ENCODE data around the gene GAS2.

The GAS2 gene

DNA sequence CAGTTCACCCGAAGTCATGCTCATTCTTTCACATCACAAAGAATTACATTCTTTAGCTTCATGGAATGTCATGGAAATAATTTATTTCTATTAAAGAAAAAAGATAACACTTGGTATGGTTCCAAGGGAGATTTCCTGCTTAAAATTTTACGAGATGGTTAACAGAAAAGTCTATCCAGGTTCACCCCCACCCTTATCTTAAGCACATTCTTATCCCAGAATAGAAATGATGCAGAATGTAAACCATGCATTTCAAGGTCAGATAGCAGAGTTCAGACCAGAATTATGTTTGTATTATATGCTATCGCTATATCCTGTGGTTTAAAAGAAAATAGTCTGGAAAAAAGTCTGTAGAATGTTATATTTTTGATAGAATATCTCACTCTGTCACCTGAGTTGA is 58.7 kb downstream of the GAS2 start:
- H3K27ac ChIP-seq (ENCODE audit: low read length), result no peak overlapping the region
- no peaks in the 10 kb centered on the region for H3F3A ChIP-seq (ENCODE audit: insufficient read depth, low read length)
- H3K79me2 ChIP-seq (ENCODE audit: low read length), result peaks cover 82% of the 10 kb centered on the region
- H3K9ac ChIP-seq (ENCODE audit: low read length), result no peak overlapping the region
- H3K4me2 ChIP-seq (ENCODE audit: low read depth, low read length), result no peak overlapping the region
- H3K4me3 ChIP-seq (ENCODE audit: low read length), result no peak overlapping the region
- H3K9me3 ChIP-seq (replicated peaks; ENCODE audit: insufficient read depth, low read length), result no peaks in the 10 kb centered on the region
- no peaks in the 10 kb centered on the region for H3K4me1 ChIP-seq (ENCODE audit: low read length)
- no peak for DNase-seq
- TF ChIP-seq EZH2 (optimal IDR thresholded peaks at IDR 0.05; ENCODE audit: low read depth, low read length), result no peak
- TF ChIP-seq EZH2phosphoT487 (IDR thresholded peaks at IDR 0.05; ENCODE audit: low read length), result no peak
- TF ChIP-seq CTCF (IDR thresholded peaks at IDR 0.05; ENCODE audit: low read length), result no peak
- H3K27me3 ChIP-seq (replicated peaks; ENCODE audit: insufficient read depth, low read length), result no peaks in the 10 kb centered on the region
- 0 out of 2 replicates have a peak, but pooled peaks cover 5% of the 10 kb centered on the region for H3K36me3 ChIP-seq (replicated peaks; ENCODE audit: insufficient read depth, low read length)
- H4K20me1 ChIP-seq (ENCODE audit: insufficient read depth, low read length), result 0 out of 2 replicates have a peak, but pooled peaks cover 3% of the 10 kb centered on the region
- no peaks in the 10 kb centered on the region for H3K9me2 ChIP-seq (replicated peaks; ENCODE audit: insufficient read depth, low read length)
- no peak overlapping the region for H2AFZ ChIP-seq (ENCODE audit: low read length)

DNA sequence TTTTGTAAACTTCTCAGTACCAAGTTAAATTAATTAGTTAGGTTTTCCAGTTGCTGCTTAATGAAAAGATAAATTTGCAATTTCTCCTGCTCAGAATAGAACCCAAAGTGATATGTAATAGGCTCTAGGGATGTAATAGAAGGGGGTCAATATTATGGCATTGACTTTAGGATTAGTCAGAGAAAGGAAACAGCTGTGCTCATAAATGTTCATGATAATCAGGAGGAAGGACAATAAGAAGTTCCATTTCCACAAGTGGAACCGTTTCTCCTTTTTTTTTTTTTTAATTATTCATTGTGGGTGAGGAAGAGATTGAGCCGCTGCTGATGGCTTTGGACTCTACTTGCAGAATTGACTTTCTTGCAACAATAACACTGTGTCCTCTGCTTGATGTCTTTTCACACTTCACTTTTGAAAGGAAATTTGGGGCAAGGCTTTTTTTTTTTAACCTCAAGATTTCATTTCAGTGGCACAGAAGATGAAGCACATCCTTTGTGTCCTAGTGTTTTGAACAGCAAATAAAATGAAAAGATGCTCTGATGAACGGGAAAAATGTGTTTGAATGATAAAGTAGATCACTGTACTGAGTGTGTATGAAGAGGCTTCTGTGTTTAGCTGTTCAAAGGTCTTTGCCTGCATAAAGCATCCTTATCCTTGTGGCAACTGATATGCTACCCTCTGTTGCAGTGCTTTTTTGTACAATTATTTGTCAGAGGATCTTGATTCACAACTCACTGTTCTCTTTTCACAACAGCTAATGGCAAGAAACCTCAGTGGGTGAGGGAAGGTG is 62.4 kb downstream of the GAS2 start:
- H3K9me3 ChIP-seq (replicated peaks; ENCODE audit: insufficient read depth, low read length), result no peaks in the 10 kb centered on the region
- no peak overlapping the region for H3K9ac ChIP-seq (ENCODE audit: low read length)
- no peak overlapping the region for H2AFZ ChIP-seq (ENCODE audit: low read length)
- H3K36me3 ChIP-seq (replicated peaks; ENCODE audit: insufficient read depth, low read length), result 0 out of 2 replicates have a peak, but pooled peaks cover 5% of the 10 kb centered on the region
- H3K27me3 ChIP-seq (replicated peaks; ENCODE audit: insufficient read depth, low read length), result no peaks in the 10 kb centered on the region
- H3K4me3 ChIP-seq (ENCODE audit: low read length), result no peak overlapping the region
- H4K20me1 ChIP-seq (ENCODE audit: insufficient read depth, low read length), result no peaks in the 10 kb centered on the region
- H3K27ac ChIP-seq (ENCODE audit: low read length), result no peak overlapping the region
- no peak for DNase-seq
- peaks cover 45% of the 10 kb centered on the region for H3K79me2 ChIP-seq (ENCODE audit: low read length)
- no peak overlapping the region for H3K4me2 ChIP-seq (ENCODE audit: low read depth, low read length)
- no peaks in the 10 kb centered on the region for H3K9me2 ChIP-seq (replicated peaks; ENCODE audit: insufficient read depth, low read length)
- no peaks in the 10 kb centered on the region for H3F3A ChIP-seq (ENCODE audit: insufficient read depth, low read length)
- no peak for TF ChIP-seq EZH2 (optimal IDR thresholded peaks at IDR 0.05; ENCODE audit: low read depth, low read length)
- no peak for TF ChIP-seq CTCF (IDR thresholded peaks at IDR 0.05; ENCODE audit: low read length)
- TF ChIP-seq EZH2phosphoT487 (IDR thresholded peaks at IDR 0.05; ENCODE audit: low read length), result no peak
- no peaks in the 10 kb centered on the region for H3K4me1 ChIP-seq (ENCODE audit: low read length)

DNA sequence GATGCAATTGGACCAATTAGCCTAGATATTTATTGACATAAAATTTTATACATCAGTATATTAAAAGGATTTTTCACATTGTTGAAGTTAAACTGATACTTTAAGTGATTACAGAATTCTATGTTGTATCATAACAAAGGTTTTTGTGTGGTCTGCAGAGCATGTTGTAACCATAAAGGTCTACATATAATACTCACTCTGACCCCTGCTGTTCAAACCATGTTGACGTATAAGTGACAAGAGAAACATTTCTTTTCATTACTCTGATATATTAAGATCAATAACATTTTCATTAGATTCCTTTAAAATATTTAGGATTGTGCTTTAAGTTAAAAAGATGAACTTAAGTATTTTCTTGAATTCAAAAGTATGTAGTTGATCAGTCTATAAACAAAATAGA is 63.9 kb downstream of the GAS2 start:
- Histone ChIP-seq H3K4me1 (ENCODE audit: low read length) (no peaks in the 10 kb centered on the region), H4K20me1 (ENCODE audit: insufficient read depth, low read length) (no peaks in the 10 kb centered on the region), H3K79me2 (ENCODE audit: low read length) (peaks cover 32% of the 10 kb centered on the region), H3K4me2 (ENCODE audit: low read depth, low read length) (no peak overlapping the region), H3K4me3 (ENCODE audit: low read length) (no peak overlapping the region), H3K9ac (ENCODE audit: low read length) (no peak overlapping the region), H3F3A (ENCODE audit: insufficient read depth, low read length) (no peaks in the 10 kb centered on the region), H3K36me3 (replicated peaks; ENCODE audit: insufficient read depth, low read length) (0 out of 2 replicates have a peak, but pooled peaks cover 5% of the 10 kb centered on the region), H2AFZ (ENCODE audit: low read length) (no peak overlapping the region), H3K9me3 (replicated peaks; ENCODE audit: insufficient read depth, low read length) (no peaks in the 10 kb centered on the region), H3K27me3 (replicated peaks; ENCODE audit: insufficient read depth, low read length) (no peaks in the 10 kb centered on the region), H3K27ac (ENCODE audit: low read length) (no peak overlapping the region), H3K9me2 (replicated peaks; ENCODE audit: insufficient read depth, low read length) (no peaks in the 10 kb centered on the region)
- DNase-seq, result peak; percentile 51
- TF ChIP-seq CTCF (IDR thresholded peaks at IDR 0.05; ENCODE audit: low read length) (peak; percentile 32), EZH2phosphoT487 (IDR thresholded peaks at IDR 0.05; ENCODE audit: low read length) (no peak)
